Coronary artery (tissue), 2 donors: ENCODE data around the gene ZBTB17.

ENCODE experiments used
- DNase-seq: peaks from one replicate; pipeline ENCODE4 v3.0.0-alpha.2; 2017; ENCODE audit warnings: low spot score
- H3K27ac ChIP-seq, 2 donors: fragments of 200-600 bp; sonication (generic); one replicate each; pipeline ENCODE4 v1.5.1; 2016 to 2019
- H3K4me3 ChIP-seq: fragments of 200-600 bp; sonication (generic); 2 replicates; pipeline ENCODE4 v1.5.1; 2016; ENCODE audit warnings: mild to moderate bottlenecking, moderate library complexity
- CTCF ChIP-seq: fragments of 200-600 bp; sonication (generic); IDR thresholded peaks from one replicate; pipeline ENCODE4 v1.5.1; 2019; ENCODE audit warnings: antibody characterized with exemption

Gene ZBTB17

GRCh38 chr1:15944308-15945010, 31.4 kb downstream of the ZBTB17 start:
- peak; percentile 70 for DNase-seq
- no peak for TF ChIP-seq CTCF
- H3K27ac ChIP-seq: no peak overlapping the region
- no peak overlapping the region for H3K4me3 ChIP-seq

GRCh38 chr1:15943992-15944307, 32.0 kb downstream of the ZBTB17 start:
- DNase-seq: peak; percentile 71

GRCh38 chr1:15943328-15943991, 32.4 kb downstream of the ZBTB17 start:
- H3K27ac ChIP-seq: no peak overlapping the region
- no peak for TF ChIP-seq CTCF
- no peak overlapping the region for H3K4me3 ChIP-seq
- DNase-seq: peak; percentile 67

More at GRCh38 chr1:15943992-15944307, 32.0 kb downstream of the ZBTB17 start:
- Histone ChIP-seq H3K4me3 (no peak overlapping the region), H3K27ac (no peak overlapping the region)
- no peak for TF ChIP-seq CTCF

GRCh38 chr1:15942661-15943327, 33.1 kb downstream of the ZBTB17 start:
- Histone ChIP-seq H3K4me3 (no peak overlapping the region), H3K27ac (no peak overlapping the region)
- peak; percentile 62 for DNase-seq
- TF ChIP-seq CTCF: no peak

GRCh38 chr1:15941899-15942660, 33.8 kb downstream of the ZBTB17 start:
- no peak overlapping the region for H3K4me3 ChIP-seq
- DNase-seq: peak; percentile 70
- TF ChIP-seq CTCF: no peak
- peak overlapping the region; percentile 3 to 6 for H3K27ac ChIP-seq

- peak; percentile 72 for DNase-seq
- Histone ChIP-seq H3K27ac (peak overlapping the region; percentile 24 to 46), H3K4me3 (no peak overlapping the region)
- no peak for TF ChIP-seq CTCF
Measured at GRCh38 chr1:15941044-15941840, 34.7 kb downstream of the ZBTB17 start.
